AG04450 (cell line): ENCODE data around the gene RANBP3. TPM values are rescaled to one million over a fixed set of nuclear protein-coding genes. Genes with fewer than 3 reads are reported as not detected.
"Not testable (repeated sequence)": the region's sequence is repeated elsewhere in the genome, so short reads cannot be mapped to it uniquely, and the experiment has no call there.

Experiments
- CTCF ChIA-PET: fragments of 300-600, 350-600 bp; formaldehyde crosslinking; extraction: SDS; loops from one replicate; lab custom pipeline; 2022; ENCODE audit warnings: antibody characterized with exemption, inconsistent platforms; lab: Charles Lee
- POLR2A ChIA-PET: fragments of 350-600 bp; formaldehyde crosslinking; extraction: SDS; loops from one replicate; lab custom pipeline; 2021; ENCODE audit warnings: antibody characterized with exemption, inconsistent platforms; lab: Yijun Ruan, JAX
- DNase-seq: peaks from one replicate; pipeline ENCODE4 v3.0.0-alpha.2; 2011; ENCODE audit warnings: low read depth, low spot score
- H3K27ac ChIP-seq: one replicate; pipeline ENCODE4 v1.5.1; 2012; ENCODE audit warnings: low read depth, low read length, control low read depth
- H3K27me3 ChIP-seq: one replicate; pipeline ENCODE4 v1.6.0; 2012; ENCODE audit warnings: low read length; ENCODE audit not compliant: control insufficient read depth, insufficient read depth
- H3K4me3 ChIP-seq: 2 replicates; pipeline ENCODE4 v1.5.1; 2011; ENCODE audit warnings: mild to moderate bottlenecking, low read depth, low read length, control low read depth
- H3K9me3 ChIP-seq: 2 replicates; pipeline ENCODE4 v1.5.1; 2012; ENCODE audit warnings: low read length; ENCODE audit not compliant: control insufficient read depth, insufficient read depth
- polyA plus RNA-seq: library from polyadenylated mRNA; depleted of rRNA; stranded (reverse); fragments of >200 nt; gene quantifications from 2 replicates; pipeline ENCODE4 v1.2.3, GENCODE V29; 2011
- TF ChIP-seq, protein P1 (sequence below): IDR thresholded peaks from 2 replicates; pipeline ENCODE4 v1.5.1; 2011; ENCODE audit warnings: low read depth, low read length, control low read depth, inconsistent platforms

Gene RANBP3
- polyA plus RNA-seq, 1 experiment, result 62.6 TPM

DNA sequence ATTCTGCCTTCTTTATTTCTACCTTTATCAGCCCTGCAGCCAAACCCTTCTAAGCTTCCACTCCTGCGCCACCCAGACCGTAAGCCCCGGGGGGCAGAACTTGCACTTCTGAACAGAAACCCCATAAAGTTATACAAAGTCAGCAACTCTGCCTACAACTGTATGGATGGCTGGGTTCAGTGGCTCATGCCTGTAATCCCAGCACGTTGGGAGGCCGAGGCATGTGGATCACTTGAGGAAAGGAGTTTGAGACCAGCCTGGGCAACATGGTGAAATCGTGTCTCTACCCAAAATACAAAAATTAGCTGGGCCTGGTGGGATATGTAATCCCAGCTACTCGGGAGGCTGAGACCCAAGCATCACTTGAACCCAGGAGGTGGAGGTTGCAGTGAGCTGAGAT, 10.4 kb downstream of the RANBP3 start:
- CTCF ChIA-PET, result interaction anchor here (0.5 to 3.7 kb wide), 24 partner anchors 9 to 253 kb away, joined by 3 to 72 read pairs (median 6); partner anchors contain the start of genes NDUFA11, NRTN, RANBP3 and VMAC
- DNase-seq, result no peak
- H3K4me3 ChIP-seq, result no peak overlapping the region
- H3K27me3 ChIP-seq, result no peaks in the 10 kb centered on the region
- peak overlapping the region; percentile 39 for H3K27ac ChIP-seq
- H3K9me3 ChIP-seq, result no peaks in the 10 kb centered on the region
- POLR2A ChIA-PET, result interaction anchor here (0.7 to 1.4 kb wide), 4 partner anchors 10 to 32 kb away, joined by 3 to 9 read pairs (median 4); partner anchors contain the start of gene RANBP3
- TF ChIP-seq, protein P1, sequence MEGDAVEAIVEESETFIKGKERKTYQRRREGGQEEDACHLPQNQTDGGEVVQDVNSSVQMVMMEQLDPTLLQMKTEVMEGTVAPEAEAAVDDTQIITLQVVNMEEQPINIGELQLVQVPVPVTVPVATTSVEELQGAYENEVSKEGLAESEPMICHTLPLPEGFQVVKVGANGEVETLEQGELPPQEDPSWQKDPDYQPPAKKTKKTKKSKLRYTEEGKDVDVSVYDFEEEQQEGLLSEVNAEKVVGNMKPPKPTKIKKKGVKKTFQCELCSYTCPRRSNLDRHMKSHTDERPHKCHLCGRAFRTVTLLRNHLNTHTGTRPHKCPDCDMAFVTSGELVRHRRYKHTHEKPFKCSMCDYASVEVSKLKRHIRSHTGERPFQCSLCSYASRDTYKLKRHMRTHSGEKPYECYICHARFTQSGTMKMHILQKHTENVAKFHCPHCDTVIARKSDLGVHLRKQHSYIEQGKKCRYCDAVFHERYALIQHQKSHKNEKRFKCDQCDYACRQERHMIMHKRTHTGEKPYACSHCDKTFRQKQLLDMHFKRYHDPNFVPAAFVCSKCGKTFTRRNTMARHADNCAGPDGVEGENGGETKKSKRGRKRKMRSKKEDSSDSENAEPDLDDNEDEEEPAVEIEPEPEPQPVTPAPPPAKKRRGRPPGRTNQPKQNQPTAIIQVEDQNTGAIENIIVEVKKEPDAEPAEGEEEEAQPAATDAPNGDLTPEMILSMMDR, result no peak

DNA sequence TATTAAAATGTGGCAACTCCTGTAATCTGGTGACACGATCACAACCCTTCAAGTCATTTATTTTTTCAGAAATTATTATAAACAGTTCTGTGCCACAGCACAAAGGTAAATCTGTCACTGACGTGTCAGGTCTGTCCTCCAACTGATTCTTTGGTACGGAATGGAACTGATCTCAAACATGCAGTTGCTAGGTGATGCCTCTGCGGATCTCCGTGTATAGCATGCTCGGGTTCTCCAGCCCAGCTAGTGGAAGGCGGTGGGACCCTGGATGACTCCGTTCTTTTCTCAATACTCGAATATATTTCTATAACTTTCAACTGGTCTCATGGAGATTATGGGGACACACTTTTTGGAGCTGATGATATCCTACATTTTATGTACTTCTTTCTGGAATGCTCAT, 11.0 kb downstream of the RANBP3 start:
- no peaks in the 10 kb centered on the region for H3K27me3 ChIP-seq
- no peaks in the 10 kb centered on the region for H3K9me3 ChIP-seq
- POLR2A ChIA-PET, result interaction anchor here (0.7 to 1.7 kb wide), 7 partner anchors 11 to 63 kb away, joined by 3 to 22 read pairs (median 4); partner anchors contain the start of gene NDUFA11
- TF ChIP-seq, protein P1, result no peak
- no peak overlapping the region for H3K4me3 ChIP-seq
- DNase-seq, result no peak
- peak overlapping the region; percentile 78 for H3K27ac ChIP-seq
- CTCF ChIA-PET, result interaction anchor here (1.1 to 3.7 kb wide), 14 partner anchors 9 to 163 kb away, joined by 3 to 72 read pairs (median 10); partner anchors contain the start of genes NDUFA11, NRTN, RANBP3 and VMAC

DNA sequence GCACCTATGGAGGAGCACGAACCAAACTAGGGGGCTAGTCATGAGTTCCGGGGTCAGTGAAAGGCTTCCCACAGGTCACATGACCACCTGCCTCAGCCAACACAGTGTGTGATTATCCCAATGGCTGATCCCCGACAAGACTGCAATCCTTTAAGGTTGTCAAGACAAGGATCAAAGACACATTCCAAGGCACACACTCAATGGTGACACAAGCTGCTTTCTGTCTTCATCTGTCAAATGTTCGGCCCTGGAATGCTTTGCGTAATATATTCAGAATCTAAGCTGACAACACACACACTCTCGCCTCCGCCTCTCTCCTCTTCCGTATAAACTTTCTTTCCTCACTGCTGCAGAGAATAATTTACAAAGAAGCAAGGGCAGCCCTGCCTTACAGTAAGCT, 11.7 kb downstream of the RANBP3 start:
- POLR2A ChIA-PET, result interaction anchor here (0.8 to 1.7 kb wide), 6 partner anchors 11 to 63 kb away, joined by 3 to 22 read pairs (median 4); partner anchors contain the start of gene NDUFA11
- Histone ChIP-seq H3K27ac (peak overlapping the region; percentile 78), H3K9me3 (no peaks in the 10 kb centered on the region), H3K4me3 (no peak overlapping the region), H3K27me3 (no peaks in the 10 kb centered on the region)
- TF ChIP-seq, protein P1, result no peak
- DNase-seq, result peak; percentile 79
- CTCF ChIA-PET, result interaction anchor here (1.1 to 3.7 kb wide), 8 partner anchors 10 to 162 kb away, joined by 3 to 72 read pairs (median 22); partner anchors contain the start of genes NRTN and RANBP3

DNA sequence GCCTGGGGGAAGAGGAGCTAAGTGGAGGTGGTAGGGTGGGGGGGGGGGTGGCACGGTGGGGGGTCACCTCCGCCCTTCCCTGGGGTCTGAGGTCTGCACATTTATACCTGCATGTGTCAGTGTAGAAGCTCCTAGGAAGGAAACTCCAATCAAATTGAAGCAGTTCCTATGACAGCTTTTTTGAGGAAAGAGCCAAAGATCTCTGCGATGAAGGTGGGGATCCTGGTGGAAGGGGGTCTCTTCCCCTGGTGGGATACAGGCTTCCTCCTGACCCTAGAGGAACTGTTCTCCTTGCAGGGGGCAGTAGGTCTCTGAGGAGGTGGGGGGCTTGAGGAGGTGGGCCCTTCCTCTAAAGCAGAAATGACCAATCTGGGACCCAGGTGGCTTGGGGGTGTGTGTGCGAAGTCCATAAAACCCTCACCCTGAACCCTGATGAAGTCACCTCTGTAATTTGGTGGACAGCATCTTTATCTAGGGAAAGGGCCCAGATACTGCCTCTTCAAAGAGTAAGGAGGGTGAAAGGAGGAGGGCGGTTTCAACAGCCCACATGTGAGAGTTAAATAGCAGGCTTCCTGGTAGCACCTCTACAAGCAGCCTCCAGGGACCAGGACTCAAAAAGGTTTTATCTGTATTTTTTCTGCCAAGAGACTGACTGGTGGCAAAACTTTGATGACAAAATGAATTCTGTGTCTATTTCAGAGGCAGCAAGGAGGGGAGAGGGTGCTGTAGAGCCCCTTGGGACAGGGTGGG, 12.9 kb downstream of the RANBP3 start:
- TF ChIP-seq, protein P1, result no peak
- Histone ChIP-seq H3K27ac (no peak overlapping the region), H3K9me3 (no peaks in the 10 kb centered on the region), H3K27me3 (no peaks in the 10 kb centered on the region), H3K4me3 (no peak overlapping the region)
- CTCF ChIA-PET, result interaction anchor here (0.6 to 3.7 kb wide), 4 partner anchors 13 to 161 kb away, joined by 3 to 72 read pairs (median 6); partner anchors contain the start of gene NRTN
- DNase-seq, result no peak
- POLR2A ChIA-PET, result interaction anchor here (0.9 kb wide), 1 partner anchor 61 kb away, joined by 3 read pairs; no protein-coding TSS in a partner anchor

DNA sequence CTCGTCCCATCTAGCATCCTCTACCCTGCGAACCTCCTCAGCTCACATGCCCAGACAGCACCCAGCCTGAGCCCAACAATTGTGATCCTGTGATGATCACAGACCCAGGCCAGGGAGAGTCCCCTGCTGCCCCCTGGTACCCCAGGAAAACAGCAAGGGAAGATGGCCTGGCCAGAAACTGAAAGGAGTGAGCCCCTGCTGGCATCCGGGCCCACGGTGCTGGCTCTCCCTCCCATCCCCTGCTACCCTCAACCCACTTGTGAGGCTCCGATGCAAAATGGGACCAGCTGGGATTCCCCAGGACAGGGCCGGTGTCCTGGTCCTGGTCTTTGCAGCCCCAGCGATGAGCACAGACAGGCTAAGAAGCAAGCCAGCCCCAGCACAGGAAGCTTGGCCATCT, 14.1 kb downstream of the RANBP3 start:
- POLR2A ChIA-PET, result interaction anchor here (0.9 kb wide), 1 partner anchor 60 kb away, joined by 3 read pairs; no protein-coding TSS in a partner anchor
- no peak for DNase-seq
- Histone ChIP-seq H3K27ac (no peak overlapping the region), H3K27me3 (no peaks in the 10 kb centered on the region), H3K4me3 (no peak overlapping the region), H3K9me3 (no peaks in the 10 kb centered on the region)
- CTCF ChIA-PET, result interaction anchor here (1.6 kb wide), 1 partner anchor 159 kb away, joined by 5 read pairs; the partner anchor contains the start of gene NRTN
- TF ChIP-seq, protein P1, result no peak

DNA sequence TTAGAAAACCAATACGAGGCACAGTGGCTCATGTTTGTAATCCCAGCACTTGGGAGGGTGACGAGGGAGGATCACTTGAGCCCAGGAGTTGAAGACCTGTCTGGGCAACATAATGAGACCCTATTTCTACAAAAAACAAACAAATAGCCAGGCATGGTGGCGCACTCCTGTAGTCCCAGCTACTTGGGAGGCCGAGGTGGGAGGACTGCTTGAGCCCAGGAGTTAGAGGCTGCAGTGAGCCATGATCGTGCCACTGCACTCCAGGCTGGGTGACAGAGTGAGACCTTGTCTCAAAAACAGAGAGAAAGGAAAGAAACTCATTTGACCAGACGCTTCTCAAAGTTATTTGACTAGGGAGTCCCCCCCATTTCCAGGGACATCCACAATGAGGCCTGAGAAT, 14.7 kb downstream of the RANBP3 start:
- H3K9me3 ChIP-seq, CTCF ChIA-PET, POLR2A ChIA-PET, H3K27ac ChIP-seq, DNase-seq, H3K4me3 ChIP-seq, H3K27me3 ChIP-seq: not testable (repeated sequence)
